Measurements from ENCODE around the gene HK1. TPM values are rescaled to one million over a fixed set of nuclear protein-coding genes. Genes with fewer than 3 reads are reported as not detected.
"Not testable (repeated sequence)": the region's sequence is repeated elsewhere in the genome, so short reads cannot be mapped to it uniquely, and the experiment has no call there.

Gene HK1
- total RNA-seq, 1 donor from 2014 or later = 65.6 TPM

DNA sequence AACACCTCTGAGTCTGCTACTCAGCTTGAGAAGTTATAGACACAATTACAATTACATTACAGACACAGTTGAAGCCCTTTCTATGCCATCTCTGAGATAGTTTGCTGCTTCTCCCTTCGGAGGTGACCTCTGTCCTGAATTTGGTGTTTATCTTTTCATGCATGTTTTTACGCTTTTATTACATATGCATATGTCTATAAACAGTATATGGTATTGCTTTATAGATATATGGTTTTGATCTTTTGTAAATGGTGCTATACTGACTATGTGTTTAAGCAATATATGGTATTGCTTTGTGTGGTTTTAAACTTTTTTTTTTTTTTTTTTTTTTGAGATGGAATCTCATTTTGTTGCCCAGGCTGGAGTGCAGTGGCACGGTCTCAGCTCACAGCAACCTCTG is 48.4 kb downstream of the HK1 start:
- Mint-ChIP-seq H3K36me3 (no peaks in the 10 kb centered on the region), H3K27me3 (ENCODE audit: low read depth) (no peaks in the 10 kb centered on the region), H3K4me1 (peaks cover 44% of the 10 kb centered on the region), H3K9me3 (no peaks in the 10 kb centered on the region), H3K27ac (no peak overlapping the region), H3K4me3 (no peak overlapping the region)
- TF ChIP-seq, protein P1, sequence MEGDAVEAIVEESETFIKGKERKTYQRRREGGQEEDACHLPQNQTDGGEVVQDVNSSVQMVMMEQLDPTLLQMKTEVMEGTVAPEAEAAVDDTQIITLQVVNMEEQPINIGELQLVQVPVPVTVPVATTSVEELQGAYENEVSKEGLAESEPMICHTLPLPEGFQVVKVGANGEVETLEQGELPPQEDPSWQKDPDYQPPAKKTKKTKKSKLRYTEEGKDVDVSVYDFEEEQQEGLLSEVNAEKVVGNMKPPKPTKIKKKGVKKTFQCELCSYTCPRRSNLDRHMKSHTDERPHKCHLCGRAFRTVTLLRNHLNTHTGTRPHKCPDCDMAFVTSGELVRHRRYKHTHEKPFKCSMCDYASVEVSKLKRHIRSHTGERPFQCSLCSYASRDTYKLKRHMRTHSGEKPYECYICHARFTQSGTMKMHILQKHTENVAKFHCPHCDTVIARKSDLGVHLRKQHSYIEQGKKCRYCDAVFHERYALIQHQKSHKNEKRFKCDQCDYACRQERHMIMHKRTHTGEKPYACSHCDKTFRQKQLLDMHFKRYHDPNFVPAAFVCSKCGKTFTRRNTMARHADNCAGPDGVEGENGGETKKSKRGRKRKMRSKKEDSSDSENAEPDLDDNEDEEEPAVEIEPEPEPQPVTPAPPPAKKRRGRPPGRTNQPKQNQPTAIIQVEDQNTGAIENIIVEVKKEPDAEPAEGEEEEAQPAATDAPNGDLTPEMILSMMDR (IDR thresholded peaks at IDR 0.05; ENCODE audit: unreplicated experiment) = no peak
- no peak for DNase-seq (ENCODE audit: low spot score in 2 of 2, unreplicated experiment in 2 of 2)

GRCh38 chr10:69327463-69328379 is 49.4 kb downstream of the HK1 start:
- H3K4me3 Mint-ChIP-seq = no peak overlapping the region
- peaks cover 47% of the 10 kb centered on the region for H3K4me1 Mint-ChIP-seq
- H3K27ac Mint-ChIP-seq = peak overlapping the region; percentile 74
- H3K9me3 Mint-ChIP-seq = no peaks in the 10 kb centered on the region
- DNase-seq (ENCODE audit: low spot score in 2 of 2, unreplicated experiment in 2 of 2) = no peak
- TF ChIP-seq, protein P1 (IDR thresholded peaks at IDR 0.05; ENCODE audit: unreplicated experiment) = no peak
- no peaks in the 10 kb centered on the region for H3K36me3 Mint-ChIP-seq
- no peaks in the 10 kb centered on the region for H3K27me3 Mint-ChIP-seq (ENCODE audit: low read depth)

DNA sequence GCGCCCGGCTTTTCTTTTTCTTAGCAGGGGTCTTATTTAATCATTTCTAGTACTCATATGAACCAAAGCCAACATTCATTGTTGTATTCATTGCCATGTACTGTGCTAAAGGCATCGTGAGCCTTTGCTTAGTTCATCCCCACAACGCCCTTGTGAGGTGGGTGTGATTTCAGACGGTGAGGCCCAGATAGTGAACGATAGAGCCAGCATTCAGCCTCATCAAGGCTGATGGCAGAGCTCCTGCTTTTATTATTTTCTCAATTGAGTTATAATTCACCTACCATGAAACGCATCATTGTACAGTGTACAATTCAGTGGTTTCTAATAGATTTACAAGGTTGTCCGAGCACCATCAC is 50.1 kb downstream of the HK1 start:
- Mint-ChIP-seq H3K4me3 (no peak overlapping the region), H3K27ac (peak overlapping the region; percentile 43), H3K4me1 (peaks cover 54% of the 10 kb centered on the region), H3K27me3 (ENCODE audit: low read depth) (no peaks in the 10 kb centered on the region), H3K9me3 (no peaks in the 10 kb centered on the region), H3K36me3 (no peaks in the 10 kb centered on the region)
- TF ChIP-seq, protein P1 (IDR thresholded peaks at IDR 0.05; ENCODE audit: unreplicated experiment) = no peak
- no peak for DNase-seq (ENCODE audit: low spot score in 2 of 2, unreplicated experiment in 2 of 2)

DNA sequence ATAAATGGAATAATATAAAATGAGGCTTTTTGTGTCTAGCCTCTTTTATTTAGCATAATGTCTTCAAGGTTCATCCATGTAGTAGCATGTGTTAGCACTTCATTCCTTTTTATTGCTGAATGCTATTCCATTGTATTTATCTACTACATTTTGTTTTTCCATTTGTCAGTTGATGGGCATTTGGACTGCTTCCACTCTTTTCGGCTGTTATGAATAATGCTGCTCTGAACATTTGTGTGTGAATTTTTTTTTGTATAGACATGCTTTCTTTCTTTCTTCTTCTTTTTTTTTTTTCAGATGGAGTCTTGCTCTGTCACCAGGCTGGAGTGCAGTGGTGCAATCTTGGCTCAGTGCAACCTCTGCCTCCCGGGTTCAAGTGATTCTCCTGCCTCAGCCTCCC is 50.6 kb downstream of the HK1 start:
- not testable (repeated sequence) for DNase-seq (ENCODE audit: low spot score in 2 of 2, unreplicated experiment in 2 of 2); H3K36me3 Mint-ChIP-seq; H3K4me3 Mint-ChIP-seq; H3K27me3 Mint-ChIP-seq (ENCODE audit: low read depth); H3K9me3 Mint-ChIP-seq
- Mint-ChIP-seq H3K4me1 (peaks cover 59% of the 10 kb centered on the region), H3K27ac (peak overlapping the region; percentile 37)

GRCh38 chr10:69329721-69330178 is 51.5 kb downstream of the HK1 start:
- no peak for DNase-seq (ENCODE audit: low spot score in 2 of 2, unreplicated experiment in 2 of 2)
- H3K27me3 Mint-ChIP-seq (ENCODE audit: low read depth) = no peaks in the 10 kb centered on the region
- H3K27ac Mint-ChIP-seq = peak overlapping the region; percentile 84
- no peak overlapping the region for H3K4me3 Mint-ChIP-seq
- TF ChIP-seq, protein P1 (IDR thresholded peaks at IDR 0.05; ENCODE audit: unreplicated experiment) = no peak
- peaks cover 65% of the 10 kb centered on the region for H3K4me1 Mint-ChIP-seq
- H3K9me3 Mint-ChIP-seq = no peaks in the 10 kb centered on the region
- H3K36me3 Mint-ChIP-seq = no peaks in the 10 kb centered on the region

GRCh38 chr10:69331161-69331560 is 52.9 kb downstream of the HK1 start:
- peak overlapping the region; percentile 84 for H3K27ac Mint-ChIP-seq
- no peaks in the 10 kb centered on the region for H3K9me3 Mint-ChIP-seq

More at GRCh38 chr10:69331161-69331560, 52.9 kb downstream of the HK1 start:
- peaks cover 74% of the 10 kb centered on the region for H3K4me1 Mint-ChIP-seq
- no peak overlapping the region for H3K4me3 Mint-ChIP-seq
- no peaks in the 10 kb centered on the region for H3K36me3 Mint-ChIP-seq
- no peak for DNase-seq (ENCODE audit: low spot score in 2 of 2, unreplicated experiment in 2 of 2)
- H3K27me3 Mint-ChIP-seq (ENCODE audit: low read depth) = no peaks in the 10 kb centered on the region
- TF ChIP-seq, protein P1 (IDR thresholded peaks at IDR 0.05; ENCODE audit: unreplicated experiment) = no peak
